Fibroblast of skin of left biceps (primary cell): ENCODE measurements around the gene RAB6B.

Source experiments
- DNase-seq, 2 experiments: peaks; one replicate each; pipeline ENCODE4 v3.0.0-alpha.2; 2013; ENCODE audit warnings: low read depth in 2 of 2

RAB6B gene

DNA sequence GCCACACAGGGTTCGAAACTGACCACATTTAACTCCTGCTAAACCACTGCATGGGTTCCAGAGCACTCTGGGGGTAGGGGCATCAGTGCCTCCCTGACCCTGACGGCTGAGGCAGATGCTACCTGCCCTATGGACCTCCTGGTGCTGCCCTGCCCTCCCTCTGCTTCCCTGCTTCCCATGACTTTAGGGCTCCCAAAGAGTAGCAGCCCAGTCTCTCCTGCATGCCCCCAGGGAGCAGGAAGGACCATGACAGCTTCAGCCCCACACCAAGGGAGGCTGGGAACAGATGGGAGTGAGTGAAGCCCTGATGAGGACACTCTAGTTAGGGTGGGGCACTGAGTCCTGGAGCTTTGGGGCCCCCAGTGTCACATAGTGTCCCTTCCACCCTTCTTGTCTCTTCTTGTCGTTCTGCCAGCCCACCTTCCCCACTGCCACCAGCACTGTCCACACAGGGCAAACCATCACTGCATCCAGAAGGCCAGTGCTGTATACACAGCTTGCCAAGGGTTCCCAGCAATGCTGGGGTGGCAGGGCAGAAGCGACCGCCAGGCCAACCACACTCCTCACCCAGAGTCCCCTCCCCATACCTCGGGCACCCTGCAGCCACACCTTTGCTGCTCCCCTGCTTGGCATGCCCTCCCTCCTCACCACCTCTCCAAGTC is 59.1 kb downstream of the RAB6B start:
- no peak for DNase-seq

DNA sequence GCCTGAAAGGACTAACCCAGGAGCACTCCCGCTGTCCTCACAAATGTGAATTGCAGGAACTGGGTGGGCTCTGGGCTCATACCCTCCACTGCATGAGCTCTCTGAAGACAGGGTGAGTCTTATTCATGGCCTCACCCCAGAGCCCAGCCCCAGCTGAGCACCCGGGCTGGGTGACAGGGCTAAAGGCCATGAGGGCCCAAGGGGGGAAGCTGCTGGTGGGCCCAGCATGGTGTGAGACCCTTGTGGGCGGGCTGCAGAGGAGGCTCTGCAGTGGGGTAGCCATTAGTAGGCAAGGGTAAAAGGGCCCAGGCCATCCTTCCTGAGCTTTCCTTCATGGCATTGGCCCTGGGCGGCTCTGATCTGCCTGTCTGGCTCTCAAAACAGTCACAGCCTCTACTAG is 59.7 kb downstream of the RAB6B start:
- no peak for DNase-seq

DNA sequence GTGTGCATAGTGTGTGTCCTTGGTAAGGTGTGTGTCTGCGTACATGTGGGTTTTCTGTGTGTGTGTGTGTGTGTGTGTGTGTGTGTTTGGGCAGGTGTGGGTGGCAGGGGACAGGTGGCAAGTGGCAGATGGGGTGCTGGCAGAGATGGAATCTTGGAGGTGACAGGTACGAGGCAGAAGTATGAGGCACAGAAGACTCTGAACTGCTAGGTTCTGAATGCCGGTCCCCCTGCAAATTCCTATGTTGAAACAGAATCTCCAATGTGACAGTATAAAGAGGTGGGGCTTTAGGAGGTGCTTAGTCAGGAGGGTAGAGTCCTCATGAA is 60.3 kb downstream of the RAB6B start:
- DNase-seq: no peak

DNA sequence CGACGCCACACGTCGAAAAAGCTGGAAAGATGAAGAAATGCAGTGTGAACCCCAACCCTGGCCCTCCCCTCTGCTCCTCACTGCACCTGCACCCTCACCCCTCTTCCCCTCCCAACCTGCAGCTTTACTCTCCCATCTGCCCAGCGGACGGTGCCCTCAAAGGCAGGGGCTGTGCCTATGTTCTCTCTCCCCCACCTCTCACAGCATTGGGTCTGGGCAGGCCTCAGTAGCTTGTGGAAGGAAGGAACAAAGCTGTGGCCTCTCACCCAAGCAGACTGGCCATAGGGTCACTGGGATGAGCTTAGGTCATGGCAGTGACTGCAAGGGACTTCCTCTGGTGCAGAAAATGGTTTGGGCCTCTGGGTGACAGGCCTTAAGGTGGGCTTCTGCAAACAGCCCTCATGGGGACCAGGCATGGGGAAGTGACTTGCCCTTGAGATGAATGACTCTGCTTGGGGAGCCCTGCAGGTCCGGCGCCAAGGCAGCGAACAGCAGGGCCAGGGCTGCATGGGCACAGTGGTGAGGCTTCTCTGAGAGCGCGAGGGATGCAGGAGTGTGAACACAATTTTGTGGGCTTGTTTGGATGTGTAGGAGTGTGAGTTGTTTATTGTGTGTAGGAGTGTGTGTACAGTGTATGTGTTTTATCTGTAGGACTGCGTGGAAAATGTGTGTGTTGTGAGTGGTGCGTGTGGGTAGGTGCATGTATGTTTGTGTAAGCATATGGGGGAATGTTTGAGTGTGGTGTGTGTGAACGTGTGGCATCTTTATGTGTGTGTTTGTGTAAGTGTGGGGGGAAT is 60.9 kb downstream of the RAB6B start:
- no peak for DNase-seq

DNA sequence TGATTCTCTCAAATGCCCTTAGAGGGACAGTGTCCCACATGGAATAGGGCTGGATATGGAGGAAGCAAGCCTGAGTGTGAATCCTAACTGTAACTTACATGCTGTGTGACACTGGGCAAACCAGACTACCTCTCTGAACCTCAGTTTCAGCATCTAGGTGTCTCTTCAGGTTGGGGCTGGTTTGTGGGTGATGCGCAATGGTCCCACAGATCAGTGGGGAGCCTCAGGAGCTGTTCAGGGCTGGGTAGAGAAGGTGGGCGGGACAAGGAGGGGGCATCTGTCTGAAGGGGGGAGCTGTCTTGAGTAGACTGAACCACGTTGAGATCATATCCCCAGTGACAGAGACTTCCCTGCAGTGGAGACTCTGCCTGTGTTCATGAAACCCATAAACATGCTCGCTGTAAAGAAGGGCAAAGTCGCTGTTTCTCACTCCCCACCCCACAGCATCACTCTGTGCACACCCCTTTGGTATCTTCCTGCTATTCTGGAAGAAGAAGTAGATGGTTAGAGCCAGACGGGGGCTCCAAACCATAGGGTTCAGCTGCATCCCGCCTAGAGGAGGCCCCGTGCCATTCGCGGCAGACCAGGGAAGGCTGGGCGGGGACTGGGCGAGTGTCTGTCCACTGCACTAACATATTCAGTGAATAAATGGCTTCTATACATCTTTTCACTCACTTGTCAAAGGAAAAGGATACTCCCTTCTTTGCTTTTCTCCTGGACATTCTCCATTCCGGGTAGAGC is 61.6 kb downstream of the RAB6B start:
- DNase-seq: no peak

DNA sequence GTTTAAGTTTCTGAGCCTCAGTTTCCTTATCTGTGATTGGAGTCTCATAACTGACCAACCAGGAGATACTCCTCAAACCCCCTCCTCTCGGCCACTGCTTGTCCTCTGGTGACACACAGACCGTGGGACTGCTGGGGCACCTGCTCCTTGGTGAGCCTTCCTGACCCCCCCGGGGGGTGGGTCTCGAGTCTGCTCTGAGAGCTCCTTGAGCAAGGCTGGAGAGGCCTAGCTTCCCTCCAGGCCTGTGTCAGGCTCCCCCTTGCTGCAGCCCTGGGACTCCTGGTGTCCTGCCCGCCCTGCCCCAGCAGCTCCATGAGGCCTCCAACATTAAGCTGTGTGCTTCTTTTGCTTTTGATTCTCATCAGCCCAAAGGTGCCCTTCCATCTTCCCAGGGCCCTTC is 62.4 kb downstream of the RAB6B start:
- DNase-seq: no peak

DNA sequence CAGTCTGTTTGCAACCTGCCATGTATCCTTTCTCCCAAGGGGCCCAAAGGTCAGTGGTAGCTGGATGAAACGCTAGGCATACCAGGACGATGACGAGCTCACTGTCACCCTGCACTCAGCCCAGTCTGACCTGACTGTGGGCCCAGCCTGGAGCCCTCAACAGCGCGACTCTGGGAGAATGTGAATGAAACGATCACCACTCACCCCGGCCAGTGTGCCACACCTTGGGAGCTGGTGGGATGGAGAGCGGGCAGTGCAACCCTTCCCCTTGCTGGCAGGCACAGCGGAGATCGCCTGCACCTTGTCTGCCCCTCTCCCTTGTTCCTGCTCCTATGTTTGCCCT is 62.9 kb downstream of the RAB6B start:
- no peak for DNase-seq

DNA sequence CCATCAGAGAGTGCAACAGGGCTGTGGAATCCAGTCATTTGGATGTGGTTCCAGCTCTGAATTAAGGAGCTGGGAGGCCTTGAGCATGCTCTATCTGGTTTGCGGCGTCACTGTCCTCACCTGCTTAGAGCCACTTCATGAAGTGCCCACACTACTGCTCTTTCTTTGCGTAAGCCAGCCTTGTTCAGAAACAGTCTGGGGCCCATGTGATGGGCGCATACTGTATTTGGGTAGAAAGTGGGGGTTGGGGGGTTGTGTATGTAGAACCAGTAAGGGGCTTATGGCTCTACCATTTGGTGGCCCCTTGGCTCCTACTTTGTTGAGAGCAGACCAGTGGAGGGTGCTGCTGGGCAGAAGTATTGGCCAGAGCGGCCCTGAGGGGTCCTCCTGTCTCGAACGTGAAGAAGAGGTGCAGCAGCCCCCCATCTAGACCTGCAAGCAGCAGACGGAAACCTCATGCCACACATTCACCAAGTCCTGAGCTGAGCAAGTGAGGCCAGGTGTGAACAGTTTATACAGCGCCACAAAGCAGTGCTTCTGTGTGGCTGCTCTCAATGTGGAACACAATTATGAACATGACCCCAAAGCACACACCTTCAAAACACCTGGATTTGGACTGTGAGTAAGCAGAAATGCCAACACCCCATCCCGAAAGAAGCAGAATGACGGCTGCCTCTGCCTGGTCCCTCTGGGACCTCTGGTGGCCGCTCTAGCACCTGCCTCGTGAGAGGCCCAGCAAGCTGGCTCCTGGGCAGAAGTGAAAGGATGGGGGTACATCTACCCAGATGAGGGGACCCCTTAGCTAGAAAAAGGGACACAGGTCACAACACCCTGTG is 63.5 kb downstream of the RAB6B start:
- DNase-seq: no peak

DNA sequence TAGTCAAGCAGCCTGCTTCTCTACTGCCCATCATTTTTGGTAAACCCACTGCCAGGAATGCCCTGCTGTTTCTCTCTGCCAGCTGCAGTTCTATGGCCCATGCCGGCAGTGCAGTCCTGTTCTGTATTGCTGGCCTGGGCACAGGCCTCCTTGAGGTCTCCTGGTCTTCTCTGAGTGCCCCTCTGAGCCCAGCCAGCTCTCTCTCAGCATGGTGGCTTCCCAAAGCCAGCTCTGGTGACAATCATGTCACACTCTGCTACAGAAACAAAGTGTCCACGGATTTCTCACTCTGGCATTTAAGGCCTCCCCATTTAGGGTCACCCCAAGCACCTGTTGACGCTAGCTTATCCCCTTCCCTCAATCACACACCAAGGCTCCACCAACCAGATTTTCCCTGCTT is 65.6 kb downstream of the RAB6B start:
- no peak for DNase-seq

DNA sequence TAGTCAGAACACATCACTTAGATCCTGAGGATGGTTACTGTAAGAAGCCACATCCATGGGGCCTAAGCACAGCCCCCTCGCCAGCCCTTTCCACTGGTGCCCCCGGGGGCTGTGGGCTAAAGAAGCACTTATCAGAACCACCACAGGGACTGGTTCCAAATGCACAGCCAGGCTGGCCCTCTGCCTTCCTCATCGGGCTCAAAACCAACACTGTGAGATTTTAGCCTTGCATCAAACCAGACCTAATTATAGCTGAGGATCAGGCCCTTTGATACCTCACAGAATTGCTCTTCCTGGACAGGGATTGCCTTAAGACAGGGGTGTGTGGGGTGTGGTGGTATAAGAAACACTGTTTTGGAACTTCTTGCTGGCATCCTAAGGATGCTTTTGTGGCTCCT is 66.4 kb downstream of the RAB6B start:
- no peak for DNase-seq

DNA sequence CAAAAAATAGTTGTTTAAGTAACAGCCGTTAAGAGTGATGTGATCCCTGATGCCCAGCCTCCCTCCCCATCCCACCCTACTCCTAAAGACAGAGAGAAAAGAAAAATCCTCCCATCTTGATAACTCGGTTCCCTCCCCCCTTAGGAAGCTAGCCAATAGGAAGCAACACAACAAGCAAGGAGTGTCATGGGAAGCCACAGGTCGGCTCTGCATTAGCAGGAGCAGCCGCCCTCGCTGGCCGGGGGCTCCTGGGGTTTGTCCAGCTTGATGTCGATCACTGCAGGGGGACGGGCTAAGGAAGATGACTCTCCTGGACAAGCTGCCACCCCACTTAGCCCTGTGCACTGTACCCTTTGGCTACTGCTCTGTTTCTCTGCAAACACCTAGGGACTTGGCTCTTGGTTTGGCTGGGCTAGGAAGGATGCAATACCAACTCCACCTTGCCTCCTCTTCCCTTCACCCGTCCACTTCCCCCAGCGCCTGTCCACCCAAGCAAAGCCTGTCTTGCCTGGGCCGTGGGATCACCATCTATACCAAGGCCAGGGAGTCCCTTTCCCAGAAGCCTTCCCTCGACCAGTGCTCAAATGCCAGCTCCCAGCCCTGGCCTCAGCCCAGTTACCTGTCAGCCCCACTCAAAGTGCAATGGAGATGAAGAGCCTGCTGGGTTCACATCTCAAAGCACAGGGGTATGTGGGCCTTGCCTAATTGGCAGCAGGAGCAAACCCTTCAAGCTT is 66.9 kb downstream of the RAB6B start:
- DNase-seq: no peak

DNA sequence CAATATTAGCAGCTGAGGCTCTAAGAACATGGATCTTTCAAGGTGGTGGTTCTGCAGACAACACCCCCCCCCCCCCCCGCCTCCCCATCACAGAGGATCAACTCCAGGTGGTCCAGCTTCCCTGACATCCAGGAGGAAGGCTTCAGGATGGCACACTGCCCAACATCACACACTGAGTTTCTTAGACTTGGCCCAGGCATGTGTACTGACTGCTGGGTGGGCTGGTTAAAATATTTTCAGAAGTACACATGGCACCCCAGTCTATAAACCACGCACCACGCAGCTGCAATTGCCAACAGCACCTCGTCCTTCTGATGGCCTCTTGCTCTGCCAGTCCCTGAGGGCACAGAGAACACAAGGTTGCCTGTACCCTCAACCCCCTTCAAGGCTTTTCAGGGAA is 68.0 kb downstream of the RAB6B start:
- DNase-seq: no peak

DNA sequence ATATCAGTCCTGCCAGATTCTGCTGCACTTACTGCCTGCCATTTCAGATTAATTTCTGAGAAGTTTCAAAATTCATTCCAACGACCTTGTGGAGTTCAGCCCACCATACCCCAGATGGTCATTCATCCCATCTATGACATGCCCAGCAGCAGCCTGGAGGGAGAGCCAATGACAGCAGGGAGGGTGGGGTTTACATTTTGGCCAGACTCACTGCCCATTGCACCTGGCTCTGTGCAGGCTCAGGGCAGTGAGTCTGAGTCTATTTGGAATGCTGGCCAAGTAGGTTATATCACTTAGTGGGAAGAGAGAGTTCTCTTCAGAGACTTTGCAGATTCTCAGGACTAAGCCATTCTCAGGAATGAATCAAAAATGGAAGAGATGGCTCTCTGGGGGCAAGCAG is 68.5 kb downstream of the RAB6B start:
- DNase-seq: no peak

DNA sequence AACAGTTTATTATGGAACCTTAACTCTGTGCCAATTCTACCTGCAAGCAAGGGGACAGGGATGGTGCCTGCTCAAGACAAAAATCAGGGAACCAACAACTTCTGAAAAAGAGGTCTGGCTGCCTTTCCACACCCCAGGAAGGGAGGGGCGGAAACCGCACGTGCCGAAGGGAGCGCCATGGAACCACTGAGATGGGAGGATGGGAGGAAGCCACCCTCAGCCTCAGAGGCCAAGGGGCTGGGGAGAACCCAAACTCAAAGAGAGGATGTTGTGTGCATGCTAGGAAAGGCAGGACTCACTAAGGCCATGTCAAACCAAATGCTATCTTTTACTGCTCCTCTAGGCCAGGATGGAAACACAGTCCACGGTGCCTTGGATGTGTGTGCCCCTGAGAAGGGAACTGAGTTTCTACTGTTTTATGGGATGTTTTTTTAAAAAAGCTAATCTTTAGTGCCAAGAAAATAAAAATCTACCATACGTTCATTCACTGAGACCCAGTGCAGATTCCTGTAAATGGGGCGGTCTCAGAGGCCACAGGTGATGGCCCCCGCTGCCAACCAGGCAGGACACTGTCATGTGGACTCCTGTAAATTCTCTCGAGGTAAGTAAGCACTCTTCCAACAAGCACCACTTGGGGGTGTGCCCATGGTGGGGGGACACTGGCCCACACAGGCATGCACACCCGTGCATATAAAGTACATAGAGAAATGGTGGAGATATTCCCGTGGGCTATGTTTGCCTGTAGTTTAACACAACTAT is 69.5 kb downstream of the RAB6B start:
- no peak for DNase-seq

DNA sequence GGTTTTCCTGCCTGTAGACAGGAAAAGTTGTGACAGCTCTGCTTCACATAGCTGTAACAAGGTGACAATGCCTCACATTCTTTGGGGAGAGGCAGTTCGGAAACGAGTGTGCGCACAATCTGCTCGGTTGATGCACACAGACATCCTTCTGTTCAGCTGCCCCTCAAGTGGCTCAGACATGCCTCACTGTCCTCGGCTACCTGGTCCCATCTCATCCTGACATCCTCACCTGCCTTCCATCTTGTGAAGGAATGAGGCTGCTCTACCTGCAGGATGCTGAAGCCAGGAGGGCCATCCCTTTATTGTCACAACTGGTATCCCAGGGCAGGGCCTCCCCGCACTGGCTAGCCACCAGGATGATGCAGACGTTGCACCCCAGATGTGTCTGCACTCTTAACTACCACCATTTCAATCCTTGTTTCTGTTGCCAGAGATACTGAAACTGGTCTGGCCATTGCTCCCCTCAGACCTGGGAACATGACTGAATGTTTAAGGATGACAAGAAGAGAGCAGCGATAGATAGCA is 70.7 kb downstream of the RAB6B start:
- no peak for DNase-seq

DNA sequence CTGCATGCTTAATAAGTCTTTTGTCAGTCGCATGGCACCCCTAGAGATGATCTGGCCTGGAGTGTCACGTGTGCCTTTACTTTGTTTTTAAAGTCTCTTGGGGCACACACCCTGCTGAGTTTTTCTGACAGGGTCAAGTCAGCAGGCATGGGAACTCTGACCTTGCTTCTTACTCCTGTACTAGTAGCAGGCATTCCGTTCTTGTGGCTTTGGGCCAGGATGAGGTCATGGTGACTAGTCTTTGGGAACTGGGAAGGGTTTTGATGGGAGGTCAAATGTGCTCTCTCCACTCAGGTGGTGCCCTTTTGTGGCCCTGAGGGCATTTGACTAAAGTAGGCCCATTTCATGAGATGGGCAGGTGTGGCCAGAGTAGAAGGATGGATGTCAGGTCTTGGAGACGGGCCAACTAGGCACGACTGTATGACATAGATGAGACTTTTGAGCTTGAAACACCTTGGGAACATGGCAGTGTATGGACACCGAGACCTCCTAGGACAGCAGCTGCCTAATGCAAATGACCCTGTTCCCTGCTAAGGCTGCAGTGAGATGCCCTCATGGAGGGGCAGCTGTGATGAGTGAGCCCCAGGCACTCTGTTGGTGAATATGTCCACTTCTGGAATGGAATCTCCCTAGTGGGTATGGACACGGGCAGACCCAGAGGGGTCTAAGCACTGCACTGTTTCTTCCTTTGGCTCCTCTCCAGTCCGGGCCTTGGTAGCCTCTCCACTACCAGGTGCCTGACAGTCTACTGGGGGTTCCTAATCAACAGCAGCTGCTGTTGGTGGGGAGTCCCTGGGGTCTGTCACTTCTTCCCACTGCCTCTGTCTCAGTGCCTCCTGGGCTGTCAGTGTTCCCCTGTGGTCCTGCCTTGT is 73.7 kb downstream of the RAB6B start:
- DNase-seq: no peak

DNA sequence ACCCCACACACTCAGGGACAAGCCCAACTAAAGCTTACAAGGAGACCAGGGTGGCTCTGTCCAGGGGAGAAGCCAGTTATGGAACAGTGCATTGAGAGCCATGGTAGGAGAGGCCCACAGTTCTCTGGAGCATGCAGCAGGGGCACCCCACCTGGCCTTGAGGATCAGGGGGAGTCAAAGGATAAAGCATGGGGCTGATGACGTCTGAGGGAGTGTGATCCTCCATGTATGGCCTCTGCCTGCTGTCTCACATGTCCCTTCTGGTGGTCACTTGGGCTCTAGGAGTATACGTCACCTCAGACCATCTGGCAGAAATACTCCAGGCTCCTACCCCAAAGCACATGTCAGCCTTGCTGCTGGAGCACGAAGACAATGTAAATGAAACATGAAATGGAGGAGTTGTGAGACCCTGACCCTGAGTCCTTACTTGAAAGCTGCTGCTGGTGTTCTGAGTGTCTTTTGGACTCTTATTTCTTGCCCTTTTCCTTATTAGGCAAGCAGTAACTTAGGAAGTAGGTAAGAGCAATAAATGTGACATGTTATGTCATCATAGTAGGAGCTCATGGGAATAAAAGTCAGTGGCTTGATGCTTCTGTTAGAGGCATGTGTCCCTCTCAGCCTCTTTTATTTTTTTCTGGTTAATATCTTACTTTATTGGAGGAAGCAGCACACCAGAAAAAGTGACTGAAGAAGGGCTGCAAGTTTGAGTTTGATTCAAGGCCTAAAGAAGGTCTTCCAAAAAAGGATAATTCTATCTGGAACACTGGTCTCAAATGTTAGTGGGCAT is 74.6 kb downstream of the RAB6B start:
- DNase-seq: no peak

DNA sequence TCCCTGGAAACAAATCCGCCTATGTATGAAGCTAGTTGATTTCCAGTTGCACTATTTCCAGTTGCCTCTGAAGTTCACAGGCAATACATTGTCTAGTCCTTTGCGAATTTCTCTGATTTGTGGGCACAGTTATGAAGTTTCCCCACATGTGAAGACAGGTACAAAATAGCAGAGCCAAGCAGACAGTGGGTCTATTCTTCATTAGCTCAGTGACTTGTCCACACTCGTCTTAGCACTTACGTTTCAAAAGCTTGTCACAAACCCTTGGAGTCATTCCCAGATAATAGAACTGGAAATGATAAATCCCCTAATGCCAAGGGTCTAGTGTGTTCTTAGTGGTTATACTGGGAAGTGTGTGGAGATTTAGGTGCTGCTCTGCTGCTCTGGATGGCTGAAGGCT is 75.6 kb downstream of the RAB6B start:
- no peak for DNase-seq

DNA sequence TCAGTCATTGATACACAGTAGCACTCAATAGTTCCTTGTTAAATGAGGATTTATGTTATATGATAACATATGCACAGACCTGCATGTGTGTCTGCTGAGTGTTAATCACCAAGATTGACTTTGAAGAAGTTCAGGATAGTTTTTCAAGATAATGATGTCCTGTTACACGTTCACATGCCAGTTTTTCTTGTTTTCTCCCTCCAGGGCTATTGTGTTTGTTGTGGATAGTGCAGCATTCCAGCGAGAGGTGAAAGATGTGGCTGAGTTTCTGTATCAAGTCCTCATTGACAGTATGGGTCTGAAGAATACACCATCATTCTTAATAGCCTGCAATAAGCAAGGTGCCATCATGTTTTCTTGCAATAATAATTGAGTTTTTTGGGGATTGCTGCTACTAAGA is 80.3 kb downstream of the RAB6B start:
- no peak for DNase-seq
